RWPE1 (cell line): Measurements from ENCODE around the gene CHCHD1.
A peak's percentile ranks its signal among the peaks of the same experiment; 100 is the strongest.

ENCODE experiments used
- CTCF ChIA-PET: fragments of 350-600 bp; sonication (Branson Sonifier 250); formaldehyde crosslinking; extraction: SDS; loops from one replicate; lab custom pipeline; 2021; lab: Yijun Ruan, JAX
- POLR2A ChIA-PET: fragments of 400-600 bp; formaldehyde crosslinking; extraction: SDS; loops from one replicate; lab custom pipeline; 2020; ENCODE audit warnings: antibody characterized with exemption; ENCODE audit not compliant: low non-redundant PET; lab: Yijun Ruan, JAX
- DNase-seq: peaks from one replicate; pipeline ENCODE4 v3.0.0; 2012; ENCODE audit warnings: low spot score
- H3K27ac ChIP-seq: fragments of 450-650 bp; 2 replicates; pipeline ENCODE4 v1.5.1; 2017
- CTCF ChIP-seq: fragments of 450-650 bp; conservative IDR thresholded peaks from 2 replicates; pipeline ENCODE4 v1.5.1; 2017; ENCODE audit warnings: low read depth, mild to moderate bottlenecking

CHCHD1 gene

DNA sequence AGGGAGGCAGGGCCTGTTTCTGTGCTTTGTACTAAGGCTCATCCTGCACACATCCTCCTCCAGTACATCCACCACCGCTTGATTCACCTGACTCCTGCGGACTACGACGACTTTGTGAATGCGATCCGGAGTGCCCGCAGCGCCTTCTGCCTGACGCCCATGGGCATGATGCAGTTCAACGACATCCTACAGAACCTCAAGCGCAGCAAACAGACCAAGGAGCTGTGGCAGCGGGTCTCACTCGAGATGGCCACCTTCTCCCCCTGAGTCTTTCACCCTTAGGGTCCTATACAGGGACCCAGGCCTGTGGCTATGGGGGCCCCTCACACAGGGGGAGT lies 19.4 kb downstream of the CHCHD1 start:
- peak overlapping the region; percentile 40 for H3K27ac ChIP-seq

DNA sequence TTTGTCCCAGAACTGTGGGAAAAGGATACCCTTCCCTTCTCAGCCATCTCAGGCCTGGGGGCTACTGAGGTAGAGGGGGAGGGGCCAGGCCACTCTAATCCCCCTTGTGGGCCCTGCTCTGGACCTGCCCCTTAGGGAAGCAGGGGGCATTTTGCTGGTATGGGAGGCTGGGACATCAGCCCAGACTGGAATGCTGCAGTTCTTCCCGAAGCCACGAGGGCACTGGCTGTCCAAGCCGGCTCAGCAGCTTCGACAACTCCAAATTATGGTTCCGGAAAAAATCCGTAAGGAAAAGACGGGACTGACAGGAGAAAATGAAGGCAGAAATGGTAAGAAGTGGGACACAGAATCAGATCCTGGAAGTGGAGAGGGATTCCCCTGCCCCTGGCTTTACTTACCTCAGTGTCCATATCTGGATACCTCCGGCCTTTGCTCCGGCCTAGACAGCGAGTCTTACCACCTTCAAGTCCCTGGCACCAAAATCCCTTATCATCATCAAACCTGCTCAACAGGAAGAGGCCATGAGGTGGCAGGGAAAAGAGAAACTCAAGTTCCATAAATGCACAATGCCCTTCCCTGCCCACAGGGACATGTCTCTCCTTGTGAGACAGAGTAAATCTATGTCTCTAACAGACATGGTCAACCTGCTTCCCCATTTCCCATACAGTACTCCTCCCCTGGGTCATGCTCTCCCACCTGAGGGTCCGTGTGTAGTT lies 20.6 kb downstream of the CHCHD1 start:
- POLR2A ChIA-PET = no interaction called here
- TF ChIP-seq CTCF = no peak
- H3K27ac ChIP-seq = peak overlapping the region; percentile 40
- CTCF ChIA-PET = interaction anchor here (0.6 kb wide), 1 partner anchor 14 kb away, joined by 3 read pairs; no protein-coding TSS in a partner anchor
- no peak for DNase-seq

More for the DNA sequence above, 19.4 kb downstream of the CHCHD1 start:
- ChIA-PET CTCF (no interaction called here), POLR2A (no interaction called here)
- no peak for TF ChIP-seq CTCF
- no peak for DNase-seq

DNA sequence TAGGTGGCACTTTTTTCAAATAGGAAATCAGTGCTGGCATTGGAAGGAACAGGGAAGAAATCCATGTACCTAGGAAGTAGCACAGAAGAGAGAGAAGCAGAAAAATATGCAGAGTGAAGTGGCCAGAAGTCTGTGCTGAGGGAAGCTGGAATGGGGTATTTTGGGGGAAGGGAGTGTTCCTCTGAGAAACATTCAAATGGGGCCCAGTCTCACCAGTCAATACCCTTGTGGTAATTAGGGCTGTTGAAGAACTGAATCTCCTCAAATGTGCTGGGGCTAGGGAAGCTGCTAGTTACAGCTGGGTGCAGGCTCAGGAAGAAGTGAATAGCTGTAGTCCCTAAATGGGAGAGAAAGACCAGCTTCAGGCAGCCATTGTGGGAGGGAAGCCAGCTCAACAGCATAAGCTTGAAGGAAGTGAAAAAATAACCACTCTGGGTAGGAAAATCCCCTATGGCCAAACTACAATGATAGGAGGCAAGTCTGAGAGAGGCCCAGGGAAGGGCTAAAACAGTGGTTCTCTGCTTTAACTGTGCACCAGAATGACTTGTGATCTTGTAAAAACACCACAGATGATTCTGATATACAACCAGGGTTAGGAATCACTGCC lies 21.9 kb downstream of the CHCHD1 start:
- no peak for DNase-seq
- TF ChIP-seq CTCF = no peak
- peak overlapping the region; percentile 40 for H3K27ac ChIP-seq
- POLR2A ChIA-PET = no interaction called here
- CTCF ChIA-PET = interaction anchor here (0.7 kb wide), 1 partner anchor 9 kb away, joined by 4 read pairs; no protein-coding TSS in a partner anchor

- ChIA-PET POLR2A (no interaction called here), CTCF (interaction anchor here (1.1 to 2.1 kb wide), 2 partner anchors 21 to 73 kb away, joined by 3 to 6 read pairs; no protein-coding TSS in a partner anchor)
These were observed 24.5 kb downstream of the CHCHD1 start for GRCh38 chr10:73806176-73806950.

DNA sequence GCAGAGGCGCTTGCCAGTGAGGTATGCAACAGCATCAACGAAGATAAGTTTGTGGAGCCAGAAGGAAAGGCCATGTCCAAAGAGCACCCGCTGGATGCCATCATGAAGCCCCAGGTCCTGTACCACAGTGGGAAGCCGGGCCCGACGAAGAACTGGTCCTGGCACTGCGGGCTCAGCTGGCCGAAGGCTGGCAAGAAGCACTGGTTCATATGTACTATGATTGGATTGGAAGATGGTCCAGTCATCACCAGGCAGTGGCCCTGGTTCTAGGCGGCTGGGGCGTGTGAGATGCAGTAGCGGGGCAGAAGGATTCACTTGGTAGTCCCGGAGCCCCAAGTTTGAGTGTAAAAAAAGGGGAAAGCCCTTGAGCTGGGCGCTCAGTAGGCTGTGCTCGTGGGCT lies 25.6 kb downstream of the CHCHD1 start:
- no peak for DNase-seq
- no peak overlapping the region for H3K27ac ChIP-seq
- ChIA-PET POLR2A (no interaction called here), CTCF (no interaction called here)
- TF ChIP-seq CTCF = no peak

More at GRCh38 chr10:73806176-73806950, 24.5 kb downstream of the CHCHD1 start:
- no peak for DNase-seq
- no peak overlapping the region for H3K27ac ChIP-seq
- no peak for TF ChIP-seq CTCF
